ENCODE measurements around the gene MLLT6. TPM values are rescaled to one million over a fixed set of nuclear protein-coding genes. Genes with fewer than 3 reads are reported as not detected.
A peak's percentile ranks its signal among the peaks of the same experiment; 100 is the strongest.

MLLT6 gene
- total and polyA plus RNA-seq, 2 of the 13 experiments (the other 11 are each of a cell fraction or from before 2014, with no cell fraction given): 50.7 to 69.5 TPM

DNA sequence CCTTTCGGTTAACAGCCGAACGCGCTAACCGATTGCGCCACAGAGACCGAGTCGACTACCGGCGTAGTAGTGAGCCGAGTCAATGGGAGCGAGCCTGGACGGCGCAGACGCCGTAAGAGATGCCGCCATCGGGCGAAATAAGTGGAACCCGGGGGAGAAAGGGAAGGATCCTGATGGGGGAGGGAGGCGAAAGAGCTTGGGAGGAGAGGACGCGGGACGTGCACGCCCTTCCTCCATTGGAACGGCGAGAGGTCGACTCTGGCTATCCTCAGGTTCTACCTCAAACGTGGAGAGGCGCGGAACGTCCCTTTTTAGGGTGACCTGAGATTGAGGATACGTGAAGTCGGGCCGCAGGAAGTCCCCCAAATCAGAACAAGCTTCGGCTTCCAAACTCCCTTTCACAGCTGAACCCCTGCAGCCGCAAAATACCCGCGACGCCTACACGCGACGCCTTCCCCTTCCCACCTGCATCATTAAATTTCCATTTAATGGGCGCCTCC is 46.8 kb downstream of the MLLT6 start (continued):
- TF ChIP-seq, protein P1, sequence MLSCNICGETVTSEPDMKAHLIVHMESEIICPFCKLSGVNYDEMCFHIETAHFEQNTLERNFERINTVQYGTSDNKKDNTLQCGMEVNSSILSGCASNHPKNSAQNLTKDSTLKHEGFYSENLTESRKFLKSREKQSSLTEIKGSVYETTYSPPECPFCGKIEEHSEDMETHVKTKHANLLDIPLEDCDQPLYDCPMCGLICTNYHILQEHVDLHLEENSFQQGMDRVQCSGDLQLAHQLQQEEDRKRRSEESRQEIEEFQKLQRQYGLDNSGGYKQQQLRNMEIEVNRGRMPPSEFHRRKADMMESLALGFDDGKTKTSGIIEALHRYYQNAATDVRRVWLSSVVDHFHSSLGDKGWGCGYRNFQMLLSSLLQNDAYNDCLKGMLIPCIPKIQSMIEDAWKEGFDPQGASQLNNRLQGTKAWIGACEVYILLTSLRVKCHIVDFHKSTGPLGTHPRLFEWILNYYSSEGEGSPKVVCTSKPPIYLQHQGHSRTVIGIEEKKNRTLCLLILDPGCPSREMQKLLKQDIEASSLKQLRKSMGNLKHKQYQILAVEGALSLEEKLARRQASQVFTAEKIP (CRISPR knock-in tag; IDR thresholded peaks at IDR 0.05; ENCODE audit: borderline replicate concordance): no peak
- TF ChIP-seq, protein P2, sequence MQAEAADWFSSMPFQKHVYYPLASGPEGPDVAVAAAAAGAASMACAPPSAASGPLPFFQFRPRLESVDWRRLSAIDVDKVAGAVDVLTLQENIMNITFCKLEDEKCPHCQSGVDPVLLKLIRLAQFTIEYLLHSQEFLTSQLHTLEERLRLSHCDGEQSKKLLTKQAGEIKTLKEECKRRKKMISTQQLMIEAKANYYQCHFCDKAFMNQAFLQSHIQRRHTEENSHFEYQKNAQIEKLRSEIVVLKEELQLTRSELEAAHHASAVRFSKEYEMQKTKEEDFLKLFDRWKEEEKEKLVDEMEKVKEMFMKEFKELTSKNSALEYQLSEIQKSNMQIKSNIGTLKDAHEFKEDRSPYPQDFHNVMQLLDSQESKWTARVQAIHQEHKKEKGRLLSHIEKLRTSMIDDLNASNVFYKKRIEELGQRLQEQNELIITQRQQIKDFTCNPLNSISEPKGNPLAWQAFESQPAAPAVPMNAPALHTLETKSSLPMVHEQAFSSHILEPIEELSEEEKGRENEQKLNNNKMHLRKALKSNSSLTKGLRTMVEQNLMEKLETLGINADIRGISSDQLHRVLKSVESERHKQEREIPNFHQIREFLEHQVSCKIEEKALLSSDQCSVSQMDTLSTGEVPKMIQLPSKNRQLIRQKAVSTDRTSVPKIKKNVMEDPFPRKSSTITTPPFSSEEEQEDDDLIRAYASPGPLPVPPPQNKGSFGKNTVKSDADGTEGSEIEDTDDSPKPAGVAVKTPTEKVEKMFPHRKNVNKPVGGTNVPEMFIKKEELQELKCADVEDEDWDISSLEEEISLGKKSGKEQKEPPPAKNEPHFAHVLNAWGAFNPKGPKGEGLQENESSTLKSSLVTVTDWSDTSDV (CRISPR knock-in tag; IDR thresholded peaks at IDR 0.05): 0 out of 2 replicates have a peak, but pooled peaks have one; percentile 11
- peak; percentile 85; the same call in 1 of the 2 replicates for TF ChIP-seq ZNF564 (CRISPR knock-in tag; IDR thresholded peaks at IDR 0.05)
- TF ChIP-seq ARID2 (CRISPR knock-in tag; IDR thresholded peaks at IDR 0.05; ENCODE audit: borderline replicate concordance): no peak
- peak; percentile 34; the same call in 1 of the 2 replicates for TF ChIP-seq SAP130 (CRISPR knock-in tag; IDR thresholded peaks at IDR 0.05; ENCODE audit: low read depth)
- peak; percentile 56 for TF ChIP-seq TBL1XR1 (IDR thresholded peaks at IDR 0.05; ENCODE audit: borderline replicate concordance, low read length, partially characterized antibody)
- peak; percentile 35; the same call in 1 of the 2 replicates for TF ChIP-seq PHF8 (CRISPR knock-in tag; IDR thresholded peaks at IDR 0.05)
- no peak for TF ChIP-seq HNRNPUL1 (IDR thresholded peaks at IDR 0.05; ENCODE audit: low read depth, low read length)
- TF ChIP-seq NKX3-1 (CRISPR knock-in tag; IDR thresholded peaks at IDR 0.05): 0 out of 2 replicates have a peak, but pooled peaks have one; percentile 9
- no peak for TF ChIP-seq ZFP82 (CRISPR knock-in tag; IDR thresholded peaks at IDR 0.05; ENCODE audit: borderline replicate concordance)
- TF ChIP-seq RELA (CRISPR knock-in tag; IDR thresholded peaks at IDR 0.05): peak; percentile 88; the same call in 1 of the 2 replicates
- TF ChIP-seq HOXD1 (CRISPR knock-in tag; IDR thresholded peaks at IDR 0.05): no peak
- no peak for TF ChIP-seq RARG (CRISPR knock-in tag; IDR thresholded peaks at IDR 0.05; ENCODE audit: low read depth)
- TF ChIP-seq PPARG (CRISPR knock-in tag; conservative IDR thresholded peaks at IDR 0.05): no peak
- TF ChIP-seq AHR (CRISPR knock-in tag; IDR thresholded peaks at IDR 0.05): peak; percentile 58; the same call in 1 of the 2 replicates
- TF ChIP-seq, protein P3, sequence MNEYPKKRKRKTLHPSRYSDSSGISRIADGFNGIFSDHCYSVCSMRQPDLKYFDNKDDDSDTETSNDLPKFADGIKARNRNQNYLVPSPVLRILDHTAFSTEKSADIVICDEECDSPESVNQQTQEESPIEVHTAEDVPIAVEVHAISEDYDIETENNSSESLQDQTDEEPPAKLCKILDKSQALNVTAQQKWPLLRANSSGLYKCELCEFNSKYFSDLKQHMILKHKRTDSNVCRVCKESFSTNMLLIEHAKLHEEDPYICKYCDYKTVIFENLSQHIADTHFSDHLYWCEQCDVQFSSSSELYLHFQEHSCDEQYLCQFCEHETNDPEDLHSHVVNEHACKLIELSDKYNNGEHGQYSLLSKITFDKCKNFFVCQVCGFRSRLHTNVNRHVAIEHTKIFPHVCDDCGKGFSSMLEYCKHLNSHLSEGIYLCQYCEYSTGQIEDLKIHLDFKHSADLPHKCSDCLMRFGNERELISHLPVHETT (CRISPR knock-in tag; conservative IDR thresholded peaks at IDR 0.05): peak; percentile 81
- TF ChIP-seq, protein P4, sequence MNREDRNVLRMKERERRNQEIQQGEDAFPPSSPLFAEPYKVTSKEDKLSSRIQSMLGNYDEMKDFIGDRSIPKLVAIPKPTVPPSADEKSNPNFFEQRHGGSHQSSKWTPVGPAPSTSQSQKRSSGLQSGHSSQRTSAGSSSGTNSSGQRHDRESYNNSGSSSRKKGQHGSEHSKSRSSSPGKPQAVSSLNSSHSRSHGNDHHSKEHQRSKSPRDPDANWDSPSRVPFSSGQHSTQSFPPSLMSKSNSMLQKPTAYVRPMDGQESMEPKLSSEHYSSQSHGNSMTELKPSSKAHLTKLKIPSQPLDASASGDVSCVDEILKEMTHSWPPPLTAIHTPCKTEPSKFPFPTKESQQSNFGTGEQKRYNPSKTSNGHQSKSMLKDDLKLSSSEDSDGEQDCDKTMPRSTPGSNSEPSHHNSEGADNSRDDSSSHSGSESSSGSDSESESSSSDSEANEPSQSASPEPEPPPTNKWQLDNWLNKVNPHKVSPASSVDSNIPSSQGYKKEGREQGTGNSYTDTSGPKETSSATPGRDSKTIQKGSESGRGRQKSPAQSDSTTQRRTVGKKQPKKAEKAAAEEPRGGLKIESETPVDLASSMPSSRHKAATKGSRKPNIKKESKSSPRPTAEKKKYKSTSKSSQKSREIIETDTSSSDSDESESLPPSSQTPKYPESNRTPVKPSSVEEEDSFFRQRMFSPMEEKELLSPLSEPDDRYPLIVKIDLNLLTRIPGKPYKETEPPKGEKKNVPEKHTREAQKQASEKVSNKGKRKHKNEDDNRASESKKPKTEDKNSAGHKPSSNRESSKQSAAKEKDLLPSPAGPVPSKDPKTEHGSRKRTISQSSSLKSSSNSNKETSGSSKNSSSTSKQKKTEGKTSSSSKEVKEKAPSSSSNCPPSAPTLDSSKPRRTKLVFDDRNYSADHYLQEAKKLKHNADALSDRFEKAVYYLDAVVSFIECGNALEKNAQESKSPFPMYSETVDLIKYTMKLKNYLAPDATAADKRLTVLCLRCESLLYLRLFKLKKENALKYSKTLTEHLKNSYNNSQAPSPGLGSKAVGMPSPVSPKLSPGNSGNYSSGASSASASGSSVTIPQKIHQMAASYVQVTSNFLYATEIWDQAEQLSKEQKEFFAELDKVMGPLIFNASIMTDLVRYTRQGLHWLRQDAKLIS (CRISPR knock-in tag; IDR thresholded peaks at IDR 0.05): peak; percentile 17; the same call in 1 of the 2 replicates
- TF ChIP-seq, protein P5, sequence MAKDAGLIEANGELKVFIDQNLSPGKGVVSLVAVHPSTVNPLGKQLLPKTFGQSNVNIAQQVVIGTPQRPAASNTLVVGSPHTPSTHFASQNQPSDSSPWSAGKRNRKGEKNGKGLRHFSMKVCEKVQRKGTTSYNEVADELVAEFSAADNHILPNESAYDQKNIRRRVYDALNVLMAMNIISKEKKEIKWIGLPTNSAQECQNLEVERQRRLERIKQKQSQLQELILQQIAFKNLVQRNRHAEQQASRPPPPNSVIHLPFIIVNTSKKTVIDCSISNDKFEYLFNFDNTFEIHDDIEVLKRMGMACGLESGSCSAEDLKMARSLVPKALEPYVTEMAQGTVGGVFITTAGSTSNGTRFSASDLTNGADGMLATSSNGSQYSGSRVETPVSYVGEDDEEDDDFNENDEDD (CRISPR knock-in tag; IDR thresholded peaks at IDR 0.05; ENCODE audit: borderline replicate concordance): peak; percentile 59; the same call in 1 of the 2 replicates

Data from HepG2 (cell line).